Measurements from ENCODE around the gene USP3. TPM values are rescaled to one million over a fixed set of nuclear protein-coding genes. Genes with fewer than 3 reads are reported as not detected.

USP3 gene
- total RNA-seq, 4 donors from 2014 or later: 40.4 to 66.2 (median 56.0) TPM

DNA sequence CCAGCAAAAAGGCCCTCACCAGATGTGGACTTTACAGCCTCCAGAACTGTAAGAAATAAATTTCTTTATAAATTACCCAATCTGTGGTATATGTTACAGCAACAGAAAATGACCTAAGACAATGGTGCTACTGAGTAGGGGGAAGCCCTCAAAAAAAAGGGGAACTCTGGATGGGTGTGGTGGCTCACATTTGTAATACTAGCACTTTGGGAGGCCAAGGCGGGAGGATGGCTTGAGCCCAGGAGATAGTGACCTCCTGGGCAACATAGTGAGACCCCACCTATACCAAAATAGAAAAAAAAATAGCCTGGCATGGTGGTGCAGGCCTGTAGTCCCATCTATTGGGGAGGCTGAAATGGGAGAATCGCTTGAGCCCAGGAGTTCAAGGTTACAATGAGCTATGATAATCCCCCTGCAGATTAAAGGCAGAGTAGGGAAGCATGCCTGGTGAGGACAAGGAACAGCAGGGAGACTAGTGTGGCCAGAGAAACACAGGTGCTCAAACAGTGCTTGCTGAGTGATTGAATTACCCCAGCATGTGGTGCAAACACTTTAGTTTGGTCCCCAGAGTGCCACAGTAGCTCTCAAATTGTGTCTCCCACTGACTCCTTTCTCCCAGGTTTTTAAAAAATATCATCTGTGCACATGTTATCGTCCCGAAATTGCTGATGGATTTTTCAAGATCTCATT lies 13.9 kb upstream of the USP3 start:
- ATAC-seq (ENCODE audit: low FRiP score) (no peak), DNase-seq (ENCODE audit: low spot score) (no peak)
- TF ChIP-seq, protein P1, sequence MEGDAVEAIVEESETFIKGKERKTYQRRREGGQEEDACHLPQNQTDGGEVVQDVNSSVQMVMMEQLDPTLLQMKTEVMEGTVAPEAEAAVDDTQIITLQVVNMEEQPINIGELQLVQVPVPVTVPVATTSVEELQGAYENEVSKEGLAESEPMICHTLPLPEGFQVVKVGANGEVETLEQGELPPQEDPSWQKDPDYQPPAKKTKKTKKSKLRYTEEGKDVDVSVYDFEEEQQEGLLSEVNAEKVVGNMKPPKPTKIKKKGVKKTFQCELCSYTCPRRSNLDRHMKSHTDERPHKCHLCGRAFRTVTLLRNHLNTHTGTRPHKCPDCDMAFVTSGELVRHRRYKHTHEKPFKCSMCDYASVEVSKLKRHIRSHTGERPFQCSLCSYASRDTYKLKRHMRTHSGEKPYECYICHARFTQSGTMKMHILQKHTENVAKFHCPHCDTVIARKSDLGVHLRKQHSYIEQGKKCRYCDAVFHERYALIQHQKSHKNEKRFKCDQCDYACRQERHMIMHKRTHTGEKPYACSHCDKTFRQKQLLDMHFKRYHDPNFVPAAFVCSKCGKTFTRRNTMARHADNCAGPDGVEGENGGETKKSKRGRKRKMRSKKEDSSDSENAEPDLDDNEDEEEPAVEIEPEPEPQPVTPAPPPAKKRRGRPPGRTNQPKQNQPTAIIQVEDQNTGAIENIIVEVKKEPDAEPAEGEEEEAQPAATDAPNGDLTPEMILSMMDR (IDR thresholded peaks at IDR 0.05): no peak

DNA sequence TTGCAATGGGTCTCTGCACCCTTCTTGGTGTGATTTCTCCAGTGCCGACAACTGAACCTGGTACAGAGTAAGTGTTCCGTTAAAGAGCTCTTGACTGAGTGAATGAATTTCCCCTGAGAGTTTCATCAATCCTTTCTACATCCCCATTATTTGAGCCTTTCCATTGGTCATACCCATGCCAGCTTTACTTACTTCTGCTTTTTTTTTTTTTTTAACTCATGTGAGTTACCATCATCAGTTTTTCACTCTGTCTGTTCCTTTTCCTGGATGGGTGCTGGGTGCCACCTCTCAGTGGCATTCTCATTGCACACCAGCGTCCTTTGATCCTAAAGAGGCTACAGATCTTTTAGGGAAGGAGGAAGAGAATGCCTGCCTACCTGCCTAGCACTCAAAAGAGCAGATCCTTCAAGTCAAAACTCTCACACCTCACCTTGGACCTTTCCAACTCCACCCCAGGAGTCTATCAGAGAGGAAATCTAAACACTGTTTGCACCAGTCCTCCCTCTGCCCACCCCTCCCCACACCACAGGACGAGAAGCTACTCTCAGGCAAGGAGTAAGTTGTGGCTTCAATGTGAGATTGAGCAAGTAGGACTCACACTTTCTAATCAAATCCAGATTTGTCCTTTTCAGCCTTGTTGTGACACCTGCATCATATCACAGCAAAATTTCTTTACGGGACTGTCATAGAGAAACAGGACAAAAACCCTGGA lies 13.1 kb upstream of the USP3 start:
- no peak for DNase-seq (ENCODE audit: low spot score)
- TF ChIP-seq, protein P1 (IDR thresholded peaks at IDR 0.05): no peak
- ATAC-seq (ENCODE audit: low FRiP score): no peak

DNA sequence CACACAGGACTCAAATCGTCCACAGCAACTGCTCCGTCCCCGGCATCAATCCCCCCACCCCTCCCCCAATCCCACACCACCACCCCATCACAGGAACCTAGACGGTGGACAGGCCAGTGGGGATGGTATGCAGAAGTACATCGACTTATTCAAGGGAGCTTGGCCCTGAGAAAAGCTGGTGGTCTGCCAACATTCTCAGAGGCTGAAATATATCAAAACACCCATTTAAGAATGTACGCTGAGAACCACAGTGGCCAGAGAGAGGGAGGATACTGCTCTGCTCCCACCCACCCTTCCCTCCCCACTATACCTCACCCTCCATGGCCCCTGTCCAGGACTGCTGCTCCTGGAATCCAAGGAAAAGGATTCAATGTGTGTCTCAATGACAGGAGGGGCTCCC lies 12.4 kb upstream of the USP3 start:
- TF ChIP-seq, protein P1 (IDR thresholded peaks at IDR 0.05): no peak
- DNase-seq (ENCODE audit: low spot score) (no peak), ATAC-seq (ENCODE audit: low FRiP score) (no peak)

DNA sequence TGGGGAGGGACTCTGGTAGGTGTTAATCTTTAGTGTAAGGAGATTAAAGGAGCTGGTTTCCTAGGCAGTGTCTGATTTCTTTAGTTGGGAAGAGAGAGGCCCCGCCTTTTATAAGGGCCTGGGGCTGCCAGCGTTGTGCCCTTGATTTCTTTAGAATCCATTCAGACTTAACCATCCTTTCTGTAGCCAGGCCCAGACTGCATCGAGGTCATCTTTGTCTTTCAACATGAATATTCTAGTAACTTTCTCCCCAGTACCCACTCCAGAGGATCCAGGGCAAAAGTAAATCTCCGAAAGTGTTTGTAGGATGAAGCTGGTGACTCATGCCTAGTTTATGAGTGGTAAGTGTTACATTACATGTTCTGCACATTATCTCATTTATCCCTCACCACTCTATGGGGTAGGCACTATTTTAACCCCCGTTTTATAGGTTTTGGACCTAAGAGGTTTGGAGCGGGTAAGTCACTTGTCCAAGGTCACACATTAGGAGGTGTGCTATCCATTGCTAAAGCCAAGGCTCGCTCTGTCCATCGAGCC lies 11.8 kb upstream of the USP3 start:
- peak; percentile 27 for ATAC-seq (ENCODE audit: low FRiP score)
- TF ChIP-seq, protein P1 (IDR thresholded peaks at IDR 0.05): no peak
- no peak for DNase-seq (ENCODE audit: low spot score)

DNA sequence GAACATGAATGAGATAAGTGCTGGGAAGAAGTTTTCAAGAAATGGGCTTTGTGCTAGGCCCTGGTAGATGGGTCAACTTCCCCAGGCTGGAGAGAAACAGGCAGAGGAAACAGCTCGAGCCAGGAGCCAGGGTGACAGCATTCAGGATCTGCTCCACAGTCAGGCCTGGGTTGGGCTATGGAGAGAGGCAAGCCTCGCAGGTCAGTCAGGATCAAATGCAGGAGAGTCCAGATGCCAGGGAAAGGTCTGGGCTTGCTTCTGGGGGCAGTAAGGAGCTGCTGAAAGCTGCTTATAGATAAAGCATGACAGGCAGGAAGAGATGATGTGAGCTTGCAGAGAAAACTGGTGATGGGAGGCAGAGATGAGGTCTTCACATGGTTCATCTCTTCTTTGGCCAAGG lies 11.0 kb upstream of the USP3 start:
- TF ChIP-seq, protein P1 (IDR thresholded peaks at IDR 0.05): no peak
- DNase-seq (ENCODE audit: low spot score) (no peak), ATAC-seq (ENCODE audit: low FRiP score) (no peak)

DNA sequence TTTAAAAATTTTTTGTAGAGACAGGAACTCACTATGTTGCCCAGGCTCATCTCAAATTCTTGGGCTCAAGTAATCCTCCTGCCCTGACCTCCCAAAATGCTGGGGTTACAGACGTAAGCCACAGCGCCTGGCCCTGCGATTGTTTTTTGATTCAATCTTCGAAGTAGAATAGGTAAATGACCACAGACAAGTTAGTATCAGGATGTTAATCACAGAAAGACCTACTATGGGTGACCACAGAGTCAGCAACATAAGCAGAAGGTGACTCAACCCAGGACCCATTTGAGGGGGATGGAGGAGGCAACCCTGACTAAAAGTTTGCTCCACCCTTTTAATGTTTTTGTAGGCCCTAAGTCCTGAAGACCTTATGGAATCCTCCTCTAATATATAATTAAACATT lies 10.0 kb upstream of the USP3 start:
- ATAC-seq (ENCODE audit: low FRiP score) (no peak), DNase-seq (ENCODE audit: low spot score) (no peak)
- TF ChIP-seq, protein P1 (IDR thresholded peaks at IDR 0.05): no peak

Measured in omental fat pad (tissue), 4 donors.